Inflammatory macrophage treated with lipopolysaccharide for 1 hour (primary cell): ENCODE measurements around the gene GRM7.

Source experiments
- DNase-seq, 2 donors: peaks; one replicate each; pipeline ENCODE4 v3.0.0-alpha.2; 2020 to 2022

The GRM7 gene

GRCh38 chr3:7160689-7161088 lies 299.8 kb downstream of the GRM7 start:
- no peak for DNase-seq

GRCh38 chr3:7166460-7166859 lies 305.5 kb downstream of the GRM7 start:
- DNase-seq = no peak

GRCh38 chr3:7171493-7171892 lies 310.6 kb downstream of the GRM7 start:
- DNase-seq = no peak

GRCh38 chr3:7172996-7173395 lies 312.1 kb downstream of the GRM7 start:
- no peak for DNase-seq

GRCh38 chr3:7188551-7188950 lies 327.6 kb downstream of the GRM7 start:
- no peak for DNase-seq

GRCh38 chr3:7190095-7190494 lies 329.2 kb downstream of the GRM7 start:
- DNase-seq = no peak

GRCh38 chr3:7193269-7193668 lies 332.4 kb downstream of the GRM7 start:
- DNase-seq = no peak

GRCh38 chr3:7194071-7194835 lies 333.3 kb downstream of the GRM7 start:
- DNase-seq = no peak

GRCh38 chr3:7195934-7196333 lies 335.0 kb downstream of the GRM7 start:
- no peak for DNase-seq

GRCh38 chr3:7201784-7202183 lies 340.9 kb downstream of the GRM7 start:
- DNase-seq = no peak

- DNase-seq = peak in 1 of 2 donors; percentile 2
These were observed 343.3 kb downstream of the GRM7 start for GRCh38 chr3:7203969-7204847.

GRCh38 chr3:7204848-7205156 lies 343.9 kb downstream of the GRM7 start:
- DNase-seq = no peak

GRCh38 chr3:7205535-7205934 lies 344.6 kb downstream of the GRM7 start:
- no peak for DNase-seq

GRCh38 chr3:7205962-7206361 lies 345.0 kb downstream of the GRM7 start:
- DNase-seq = peak; percentile 5 to 24

- no peak for DNase-seq
These were observed 346.2 kb downstream of the GRM7 start for GRCh38 chr3:7207125-7207524.

- DNase-seq = no peak
These were observed 347.0 kb downstream of the GRM7 start for GRCh38 chr3:7207928-7208327.

- DNase-seq = no peak
These were observed 348.2 kb downstream of the GRM7 start for GRCh38 chr3:7209098-7209497.

- no peak for DNase-seq
These were observed 350.8 kb downstream of the GRM7 start for GRCh38 chr3:7211740-7212139.

- DNase-seq = no peak
These were observed 354.8 kb downstream of the GRM7 start for GRCh38 chr3:7215706-7216105.

- DNase-seq = no peak
These were observed 365.5 kb downstream of the GRM7 start for GRCh38 chr3:7226393-7226792.

GRCh38 chr3:7238565-7239295 lies 377.8 kb downstream of the GRM7 start:
- no peak for DNase-seq

- no peak for DNase-seq
These were observed 380.8 kb downstream of the GRM7 start for GRCh38 chr3:7241584-7242302.

- no peak for DNase-seq
These were observed 381.4 kb downstream of the GRM7 start for GRCh38 chr3:7242303-7242635.
